Endothelial cell of umbilical vein (primary cell): ENCODE results near the gene PFKFB4. TPM values are rescaled to one million over a fixed set of nuclear protein-coding genes. Genes with fewer than 3 reads are reported as not detected.

Experiments
- BruUV-seq: library from RNA; stranded (reverse); fragments of 400-500 nt; replicated peaks from 2 replicates; lab custom pipeline; 2021; lab: Mats Ljungman, UMichigan
- CTCF ChIA-PET: fragments of 300-600, 350-600 bp; sonication (Branson Sonifier 250); formaldehyde crosslinking; loops from one replicate; lab custom pipeline; 2021; ENCODE audit warnings: antibody characterized with exemption, inconsistent platforms; lab: Charles Lee
- POLR2A ChIA-PET: fragments of 300-600, 350-600 bp; sonication (Branson Sonifier 250); formaldehyde crosslinking; loops from one replicate; lab custom pipeline; 2021; ENCODE audit warnings: antibody characterized with exemption, inconsistent platforms; lab: Charles Lee
- DNase-seq: peaks from one replicate; pipeline ENCODE4 v3.0.0-alpha.2; 2011; ENCODE audit warnings: low read depth, low spot score
- FAIRE-seq: peaks from 2 replicates; lab custom pipeline; 2011; peaks lifted over from hg19 to GRCh38; lab: Jason Lieb, UNC
- H2AFZ ChIP-seq: 2 replicates; pipeline ENCODE4 v1.6.0; 2012; ENCODE audit warnings: low read depth, low read length, control low read depth, inconsistent platforms
- H3K27ac ChIP-seq: 2 replicates; pipeline ENCODE4 v1.5.1; 2011; ENCODE audit warnings: low read depth, mild to moderate bottlenecking, control low read depth, low read length, moderate library complexity; ENCODE audit not compliant: insufficient read depth
- H3K27me3 ChIP-seq, 2 experiments: 2 replicates each; pipeline versions ENCODE4 v1.6.0 to v1.6.1; 2011; ENCODE audit warnings: low read length in 2 of 2, mixed read lengths in 1 of 2; ENCODE audit not compliant: control insufficient read depth in 2 of 2, insufficient read depth in 2 of 2
- H3K36me3 ChIP-seq, 2 experiments: 2 replicates in 1 of 2; 3 replicates in 1 of 2; pipeline ENCODE4 v1.5.1; 2011; ENCODE audit warnings: low read length in 2 of 2, mild to moderate bottlenecking in 1 of 2, moderate library complexity in 1 of 2; ENCODE audit not compliant: control insufficient read depth in 2 of 2, insufficient read depth in 2 of 2; ENCODE audit errors: extremely low read depth in 1 of 2
- H3K4me1 ChIP-seq: 3 replicates; pipeline ENCODE4 v1.5.1; 2011; ENCODE audit warnings: mild to moderate bottlenecking, low read length; ENCODE audit not compliant: control insufficient read depth, insufficient read depth; ENCODE audit errors: extremely low read depth
- H3K4me2 ChIP-seq: 2 replicates; pipeline ENCODE4 v1.6.1; 2011; ENCODE audit warnings: low read length, control low read depth, mixed read lengths; ENCODE audit not compliant: insufficient read depth
- H3K4me3 ChIP-seq, 3 experiments: fragments of 200-600 bp in 1 of 3; sonication (generic), shearing (Covaris generic) in 1 of 3; replicated peaks in 1 of 3; 2 replicates each; pipeline ENCODE4 v1.5.1; 2011 to 2016; ENCODE audit warnings: control low read depth in 3 of 3, low read length in 3 of 3, mild to moderate bottlenecking in 2 of 3, inconsistent platforms in 1 of 3, low read depth in 1 of 3, moderate library complexity in 1 of 3; ENCODE audit not compliant: insufficient read depth in 1 of 3
- H3K79me2 ChIP-seq: 2 replicates; pipeline ENCODE4 v1.6.0; 2012; ENCODE audit warnings: low read length, inconsistent platforms; ENCODE audit not compliant: control insufficient read depth, insufficient read depth
- H3K9ac ChIP-seq: replicated peaks from 2 replicates; pipeline ENCODE3; 2011; ENCODE audit warnings: low read length, control low read depth; ENCODE audit not compliant: insufficient read depth; ENCODE audit errors: extremely low read depth
- H3K9me1 ChIP-seq: replicated peaks from 3 replicates; pipeline ENCODE4 v1.6.0; 2011; ENCODE audit warnings: mild to moderate bottlenecking, low read length; ENCODE audit not compliant: control insufficient read depth, insufficient read depth; ENCODE audit errors: extremely low read depth
- H3K9me3 ChIP-seq: replicated peaks from 2 replicates; pipeline ENCODE4 v1.5.1; 2012; ENCODE audit warnings: low read length, inconsistent platforms; ENCODE audit not compliant: control insufficient read depth, insufficient read depth
- H4K20me1 ChIP-seq: replicated peaks from 2 replicates; pipeline ENCODE3; 2011; ENCODE audit warnings: mild to moderate bottlenecking, low read length; ENCODE audit not compliant: control insufficient read depth, insufficient read depth; ENCODE audit errors: extremely low read depth
- EZH2 ChIP-seq: IDR thresholded peaks from 2 replicates; pipeline ENCODE4 v1.6.1; 2012; ENCODE audit warnings: borderline replicate concordance, low read depth, mild to moderate bottlenecking, moderate library complexity, low read length, inconsistent platforms; ENCODE audit not compliant: severe bottlenecking
- FOS ChIP-seq: IDR thresholded peaks from 2 replicates; pipeline ENCODE4 v1.6.1; 2011; ENCODE audit warnings: mild to moderate bottlenecking, low read length, moderate library complexity, borderline replicate concordance; ENCODE audit not compliant: insufficient read depth
- GATA2 ChIP-seq: IDR thresholded peaks from 2 replicates; pipeline ENCODE4 v1.7.0; 2011; ENCODE audit warnings: low read depth, mild to moderate bottlenecking, moderate library complexity, mixed read lengths, low read length; ENCODE audit not compliant: insufficient read length, insufficient read depth
- JUN ChIP-seq: IDR thresholded peaks from 2 replicates; pipeline ENCODE4 v1.6.1; 2011; ENCODE audit warnings: borderline replicate concordance, low read depth; ENCODE audit not compliant: insufficient read length, insufficient read depth
- MYC ChIP-seq: IDR thresholded peaks from one replicate; pipeline ENCODE4 v1.6.1; 2011; ENCODE audit warnings: mild to moderate bottlenecking, low read depth, low read length
- POLR2A ChIP-seq: IDR thresholded peaks from 2 replicates; pipeline ENCODE4 v1.6.1; 2012; ENCODE audit warnings: low read depth, mild to moderate bottlenecking, control low read depth, low read length
- POLR2AphosphoS5 ChIP-seq: IDR thresholded peaks from 2 replicates; pipeline ENCODE4 v1.6.1; 2012; ENCODE audit warnings: low read depth, mild to moderate bottlenecking, control low read depth, low read length, moderate library complexity; ENCODE audit not compliant: insufficient read depth
- dilution Hi-C: fragments of 300-500 bp; cut with MboI; formaldehyde crosslinking; loops from one replicate; pipeline ENCODE4 v1.15.0; 2019; ENCODE audit warnings: low sequenced_read_pairs; ENCODE audit not compliant: extremely low pct_ligation_motif_present
- intact Hi-C: fragments of 100-400 bp; cut with micrococcal nuclease; formaldehyde crosslinking; loops from one replicate; pipeline ENCODE4 v1.10.0; 2022
- polyA plus RNA-seq, 4 experiments: library from polyadenylated mRNA; depleted of rRNA in 3 of 4; stranded (reverse) in 3 of 4; unstranded in 1 of 4; fragments of >200 nt; gene quantifications; 2 replicates each; pipeline versions ENCODE4 v1.2.1 to v1.2.3, GENCODE V29; 2011 to 2012; ENCODE audit warnings: missing spikeins in 1 of 4
- total RNA-seq: library from RNA; stranded (reverse); gene quantifications from 2 replicates; pipeline ENCODE4 v1.2.3, GENCODE V29; 2021
- TF ChIP-seq, protein P1 (sequence below), 2 donors: IDR thresholded peaks; 1 replicate in 1 of 2; 2 replicates in 1 of 2; pipeline ENCODE4 v1.5.1; 2011; ENCODE audit warnings: low read length in 2 of 2, mild to moderate bottlenecking in 2 of 2, moderate library complexity in 2 of 2, control low read depth in 1 of 2, inconsistent platforms in 1 of 2, low read depth in 1 of 2; ENCODE audit not compliant: insufficient read depth in 1 of 2; ENCODE audit errors: extremely low read depth in 1 of 2

Gene PFKFB4
- total and polyA plus RNA-seq, 2 donors (not counting 3 experiments of a cell fraction or from before 2014, with no cell fraction given), result 4.0 to 4.2 TPM

DNA sequence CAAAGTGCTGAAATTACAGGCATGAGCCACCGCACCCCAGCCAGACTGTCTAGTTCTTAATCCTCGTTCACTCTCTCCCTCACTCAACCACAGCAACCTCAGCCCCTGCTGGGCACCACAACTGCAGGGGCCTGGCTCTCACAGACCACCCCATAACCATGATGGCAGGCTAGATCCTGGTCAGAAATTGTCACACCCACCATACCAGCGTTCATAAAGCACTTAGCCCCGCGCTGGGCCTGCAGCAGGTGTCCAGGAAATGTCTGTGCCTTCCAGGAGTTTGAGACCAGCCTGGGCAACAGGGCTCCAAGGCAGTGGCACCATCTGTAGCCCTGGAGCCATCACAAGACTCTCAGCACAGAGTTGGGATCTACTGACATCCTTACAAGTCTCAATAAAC lies 54.5 kb downstream of the PFKFB4 start:
- POLR2A ChIA-PET, result no interaction called here
- Histone ChIP-seq H4K20me1 (no peaks in the 10 kb centered on the region), H3K9ac (no peak overlapping the region), H3K4me2 (no peak overlapping the region), H3K9me1 (no peaks in the 10 kb centered on the region), H2AFZ (no peak overlapping the region), H3K27ac (no peak overlapping the region), H3K79me2 (no peaks in the 10 kb centered on the region), H3K4me3 (no peak overlapping the region), H3K36me3 (peaks cover 0 to 2% of the 10 kb centered on the region in 2 experiments), H3K4me1 (peaks cover 21% of the 10 kb centered on the region), H3K27me3 (no peaks in the 10 kb centered on the region), H3K9me3 (no peaks in the 10 kb centered on the region)
- TF ChIP-seq JUN, result no peak
- no peak for TF ChIP-seq MYC
- TF ChIP-seq POLR2A, result no peak
- TF ChIP-seq, protein P1, sequence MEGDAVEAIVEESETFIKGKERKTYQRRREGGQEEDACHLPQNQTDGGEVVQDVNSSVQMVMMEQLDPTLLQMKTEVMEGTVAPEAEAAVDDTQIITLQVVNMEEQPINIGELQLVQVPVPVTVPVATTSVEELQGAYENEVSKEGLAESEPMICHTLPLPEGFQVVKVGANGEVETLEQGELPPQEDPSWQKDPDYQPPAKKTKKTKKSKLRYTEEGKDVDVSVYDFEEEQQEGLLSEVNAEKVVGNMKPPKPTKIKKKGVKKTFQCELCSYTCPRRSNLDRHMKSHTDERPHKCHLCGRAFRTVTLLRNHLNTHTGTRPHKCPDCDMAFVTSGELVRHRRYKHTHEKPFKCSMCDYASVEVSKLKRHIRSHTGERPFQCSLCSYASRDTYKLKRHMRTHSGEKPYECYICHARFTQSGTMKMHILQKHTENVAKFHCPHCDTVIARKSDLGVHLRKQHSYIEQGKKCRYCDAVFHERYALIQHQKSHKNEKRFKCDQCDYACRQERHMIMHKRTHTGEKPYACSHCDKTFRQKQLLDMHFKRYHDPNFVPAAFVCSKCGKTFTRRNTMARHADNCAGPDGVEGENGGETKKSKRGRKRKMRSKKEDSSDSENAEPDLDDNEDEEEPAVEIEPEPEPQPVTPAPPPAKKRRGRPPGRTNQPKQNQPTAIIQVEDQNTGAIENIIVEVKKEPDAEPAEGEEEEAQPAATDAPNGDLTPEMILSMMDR (IDR thresholded peaks at IDR 0.05; ENCODE audit: extremely low read depth in 1 of 2, insufficient read depth in 1 of 2, low read depth in 1 of 2, low read length in 2 of 2), result no peak
- TF ChIP-seq FOS, result no peak
- TF ChIP-seq EZH2, result no peak
- TF ChIP-seq POLR2AphosphoS5, result no peak
- no peak for TF ChIP-seq GATA2
- FAIRE-seq (no peak), DNase-seq (no peak)
- intact Hi-C loops (no loop called here), dilution Hi-C loops (no loop called here)
- BruUV-seq, result no TSS peak
- CTCF ChIA-PET, result interaction anchor here (0.7 to 1.9 kb wide), 2 partner anchors 17 to 66 kb away, joined by 3 to 4 read pairs; no protein-coding TSS in a partner anchor
